Gastroesophageal sphincter (tissue), 3 donors: ENCODE results near the gene GABRD.

Experiments used
- POLR2A ChIP-seq, 2 donors: fragments of 450-650 bp; IDR thresholded peaks; one replicate each; pipeline ENCODE4 v1.6.1; 2017; ENCODE audit warnings: antibody characterized with exemption in 2 of 2, mild to moderate bottlenecking in 2 of 2, moderate library complexity in 1 of 2
- TF ChIP-seq, protein P1 (sequence below), 4 experiments: fragments of 200-600 bp in 2 of 4; fragments of 450-650 bp in 2 of 4; sonication (generic) in 1 of 4; IDR thresholded peaks; one replicate each; pipeline ENCODE4 v1.5.1; 2017 to 2019; ENCODE audit warnings: antibody characterized with exemption in 4 of 4, mild to moderate bottlenecking in 2 of 4, moderate library complexity in 2 of 4

DNA sequence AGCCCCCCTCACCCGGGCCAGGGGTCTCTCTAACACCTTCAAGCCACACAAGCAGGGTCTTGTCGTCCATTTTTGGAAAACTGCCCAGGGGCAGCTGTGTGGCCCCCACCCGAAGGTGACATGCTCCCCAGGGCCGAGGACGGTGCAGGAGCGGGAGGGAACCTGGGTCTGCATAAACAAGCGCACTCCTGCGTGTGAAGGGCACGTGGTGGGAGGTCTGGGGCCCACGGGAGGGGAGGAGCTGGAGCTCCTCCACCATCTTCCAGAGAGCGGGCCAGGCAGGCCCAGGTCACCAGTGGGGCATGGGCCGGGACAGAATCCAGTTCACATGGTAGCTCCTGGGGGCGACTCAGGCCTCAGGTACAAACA, 32.0 kb upstream of the GABRD start:
- TF ChIP-seq, protein P1, sequence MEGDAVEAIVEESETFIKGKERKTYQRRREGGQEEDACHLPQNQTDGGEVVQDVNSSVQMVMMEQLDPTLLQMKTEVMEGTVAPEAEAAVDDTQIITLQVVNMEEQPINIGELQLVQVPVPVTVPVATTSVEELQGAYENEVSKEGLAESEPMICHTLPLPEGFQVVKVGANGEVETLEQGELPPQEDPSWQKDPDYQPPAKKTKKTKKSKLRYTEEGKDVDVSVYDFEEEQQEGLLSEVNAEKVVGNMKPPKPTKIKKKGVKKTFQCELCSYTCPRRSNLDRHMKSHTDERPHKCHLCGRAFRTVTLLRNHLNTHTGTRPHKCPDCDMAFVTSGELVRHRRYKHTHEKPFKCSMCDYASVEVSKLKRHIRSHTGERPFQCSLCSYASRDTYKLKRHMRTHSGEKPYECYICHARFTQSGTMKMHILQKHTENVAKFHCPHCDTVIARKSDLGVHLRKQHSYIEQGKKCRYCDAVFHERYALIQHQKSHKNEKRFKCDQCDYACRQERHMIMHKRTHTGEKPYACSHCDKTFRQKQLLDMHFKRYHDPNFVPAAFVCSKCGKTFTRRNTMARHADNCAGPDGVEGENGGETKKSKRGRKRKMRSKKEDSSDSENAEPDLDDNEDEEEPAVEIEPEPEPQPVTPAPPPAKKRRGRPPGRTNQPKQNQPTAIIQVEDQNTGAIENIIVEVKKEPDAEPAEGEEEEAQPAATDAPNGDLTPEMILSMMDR (IDR thresholded peaks at IDR 0.05): no peak
- TF ChIP-seq POLR2A (IDR thresholded peaks at IDR 0.05): no peak
